Measurements from ENCODE around the gene IGF1.

IGF1 gene

GRCh38 chr12:102430661-102431060 lies 49.7 kb downstream of the IGF1 start:
- H2AFZ ChIP-seq (ENCODE audit: low read depth, low read length), result no peak overlapping the region
- H3K36me3 ChIP-seq (replicated peaks; ENCODE audit: low read depth, low read length), result no peaks in the 10 kb centered on the region
- no peaks in the 10 kb centered on the region for H3K27me3 ChIP-seq (ENCODE audit: low read depth, low read length)
- H3K9ac ChIP-seq (ENCODE audit: low read length), result no peak overlapping the region
- H3K9me3 ChIP-seq (ENCODE audit: insufficient read depth, low read length), result no peaks in the 10 kb centered on the region
- H3K4me2 ChIP-seq (ENCODE audit: low read length), result no peak overlapping the region
- H3K27ac ChIP-seq (ENCODE audit: low read length), result no peak overlapping the region
- no peak overlapping the region for H3K4me3 ChIP-seq (ENCODE audit: low read length)
- H4K20me1 ChIP-seq (ENCODE audit: insufficient read depth, low read length), result no peaks in the 10 kb centered on the region
- no peaks in the 10 kb centered on the region for H3K79me2 ChIP-seq (ENCODE audit: low read length)
- TF ChIP-seq CTCF (IDR thresholded peaks at IDR 0.05; ENCODE audit: low read depth, low read length) (no peak), EZH2phosphoT487 (IDR thresholded peaks at IDR 0.05; ENCODE audit: low read depth) (no peak)
- H3K4me1 ChIP-seq (ENCODE audit: low read length), result no peaks in the 10 kb centered on the region

GRCh38 chr12:102429211-102430154 lies 50.9 kb downstream of the IGF1 start:
- TF ChIP-seq CTCF (IDR thresholded peaks at IDR 0.05; ENCODE audit: low read depth, low read length) (no peak), EZH2phosphoT487 (IDR thresholded peaks at IDR 0.05; ENCODE audit: low read depth) (no peak)
- no peak overlapping the region for H3K9ac ChIP-seq (ENCODE audit: low read length)

GRCh38 chr12:102427543-102427941 lies 52.8 kb downstream of the IGF1 start:
- TF ChIP-seq CTCF (IDR thresholded peaks at IDR 0.05; ENCODE audit: low read depth, low read length), result no peak
- TF ChIP-seq EZH2phosphoT487 (IDR thresholded peaks at IDR 0.05; ENCODE audit: low read depth), result no peak
- no peak overlapping the region for H3K27ac ChIP-seq (ENCODE audit: low read length)
- H3K27me3 ChIP-seq (ENCODE audit: low read depth, low read length), result no peaks in the 10 kb centered on the region
- H3K4me3 ChIP-seq (ENCODE audit: low read length), result no peak overlapping the region
- no peaks in the 10 kb centered on the region for H3K79me2 ChIP-seq (ENCODE audit: low read length)
- no peaks in the 10 kb centered on the region for H3K36me3 ChIP-seq (replicated peaks; ENCODE audit: low read depth, low read length)
- H3K9ac ChIP-seq (ENCODE audit: low read length), result no peak overlapping the region
- H3K9me3 ChIP-seq (ENCODE audit: insufficient read depth, low read length), result no peaks in the 10 kb centered on the region
- no peaks in the 10 kb centered on the region for H3K4me1 ChIP-seq (ENCODE audit: low read length)
- no peak overlapping the region for H2AFZ ChIP-seq (ENCODE audit: low read depth, low read length)
- H4K20me1 ChIP-seq (ENCODE audit: insufficient read depth, low read length), result no peaks in the 10 kb centered on the region
- no peak overlapping the region for H3K4me2 ChIP-seq (ENCODE audit: low read length)

More at GRCh38 chr12:102429211-102430154, 50.9 kb downstream of the IGF1 start:
- no peaks in the 10 kb centered on the region for H3K9me3 ChIP-seq (ENCODE audit: insufficient read depth, low read length)
- H3K36me3 ChIP-seq (replicated peaks; ENCODE audit: low read depth, low read length), result no peaks in the 10 kb centered on the region
- H3K79me2 ChIP-seq (ENCODE audit: low read length), result no peaks in the 10 kb centered on the region
- no peak overlapping the region for H3K27ac ChIP-seq (ENCODE audit: low read length)
- H2AFZ ChIP-seq (ENCODE audit: low read depth, low read length), result no peak overlapping the region
- H4K20me1 ChIP-seq (ENCODE audit: insufficient read depth, low read length), result no peaks in the 10 kb centered on the region
- H3K27me3 ChIP-seq (ENCODE audit: low read depth, low read length), result no peaks in the 10 kb centered on the region
- no peak overlapping the region for H3K4me3 ChIP-seq (ENCODE audit: low read length)
- no peak overlapping the region for H3K4me2 ChIP-seq (ENCODE audit: low read length)
- no peaks in the 10 kb centered on the region for H3K4me1 ChIP-seq (ENCODE audit: low read length)

GRCh38 chr12:102426599-102427542 lies 53.5 kb downstream of the IGF1 start:
- no peaks in the 10 kb centered on the region for H3K9me3 ChIP-seq (ENCODE audit: insufficient read depth, low read length)
- no peaks in the 10 kb centered on the region for H3K79me2 ChIP-seq (ENCODE audit: low read length)
- H2AFZ ChIP-seq (ENCODE audit: low read depth, low read length), result no peak overlapping the region
- no peak overlapping the region for H3K4me2 ChIP-seq (ENCODE audit: low read length)
- no peaks in the 10 kb centered on the region for H4K20me1 ChIP-seq (ENCODE audit: insufficient read depth, low read length)
- no peaks in the 10 kb centered on the region for H3K27me3 ChIP-seq (ENCODE audit: low read depth, low read length)
- H3K9ac ChIP-seq (ENCODE audit: low read length), result no peak overlapping the region
- no peaks in the 10 kb centered on the region for H3K4me1 ChIP-seq (ENCODE audit: low read length)
- no peak overlapping the region for H3K27ac ChIP-seq (ENCODE audit: low read length)
- TF ChIP-seq EZH2phosphoT487 (IDR thresholded peaks at IDR 0.05; ENCODE audit: low read depth) (no peak), CTCF (IDR thresholded peaks at IDR 0.05; ENCODE audit: low read depth, low read length) (no peak)
- H3K4me3 ChIP-seq (ENCODE audit: low read length), result no peak overlapping the region
- no peaks in the 10 kb centered on the region for H3K36me3 ChIP-seq (replicated peaks; ENCODE audit: low read depth, low read length)

Measured in OCI-LY3 (cell line).